Lower leg skin (tissue), 4 donors: ENCODE results near the gene FBXO11. TPM values are rescaled to one million over a fixed set of nuclear protein-coding genes. Genes with fewer than 3 reads are reported as not detected.

Experiments used
- DNase-seq, 2 donors: peaks; one replicate each; pipeline ENCODE4 v3.0.0-alpha.2; 2019; ENCODE audit warnings: low spot score in 2 of 2
- H3K4me3 ChIP-seq: fragments of 200-600 bp; sonication (generic); 2 replicates; pipeline ENCODE4 v1.5.1; 2017; ENCODE audit warnings: mild to moderate bottlenecking, low read depth; ENCODE audit not compliant: poor library complexity, severe bottlenecking
- CTCF ChIP-seq, 3 donors: fragments of 450-650 bp; IDR thresholded peaks; one replicate each; pipeline ENCODE4 v1.5.1; 2016; ENCODE audit warnings: antibody characterized with exemption in 3 of 3, mild to moderate bottlenecking in 3 of 3, moderate library complexity in 2 of 3
- POLR2A ChIP-seq, 2 donors: fragments of 450-650 bp; IDR thresholded peaks; one replicate each; pipeline ENCODE4 v1.6.1; 2016 to 2017; ENCODE audit warnings: antibody characterized with exemption in 2 of 2, mild to moderate bottlenecking in 1 of 2, moderate library complexity in 1 of 2
- WGBS, 2 donors: methylation state at CpG; one replicate each; pipeline ENCODE4 v1.1.5; 2018; 5-methylcytosine and 5-hydroxymethylcytosine counted together
- intact Hi-C: fragments of 100-400 bp; cut with DNase I; formaldehyde crosslinking; loops from one replicate; pipeline ENCODE4 v1.15.0; 2023; ENCODE audit warnings: low total_unique reads
- total RNA-seq, 4 donors: library from RNA; depleted of rRNA; stranded (reverse); fragments of >200 nt; gene quantifications; one replicate each; pipeline ENCODE4 v1.1.0, GENCODE V29; 2016

Gene FBXO11
- total RNA-seq, 4 donors from 2014 or later: 32.7 to 43.1 (median 39.3) TPM

DNA sequence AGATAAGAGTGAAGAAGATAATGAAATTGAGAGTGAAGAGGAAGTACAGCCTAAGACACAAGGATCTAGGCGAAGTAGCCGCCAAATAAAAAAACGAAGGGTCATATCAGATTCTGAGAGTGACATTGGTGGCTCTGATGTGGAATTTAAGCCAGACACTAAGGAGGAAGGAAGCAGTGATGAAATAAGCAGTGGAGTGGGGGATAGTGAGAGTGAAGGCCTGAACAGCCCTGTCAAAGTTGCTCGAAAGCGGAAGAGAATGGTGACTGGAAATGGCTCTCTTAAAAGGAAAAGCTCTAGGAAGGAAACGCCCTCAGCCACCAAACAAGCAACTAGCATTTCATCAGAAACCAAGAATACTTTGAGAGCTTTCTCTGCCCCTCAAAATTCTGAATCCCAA lies 107.7 kb downstream of the FBXO11 start:
- DNase-seq: peak in 1 of 2 donors; percentile 21
- 79 to 87% methylated on average over 6 of the region's 6 CpGs for WGBS, 2 donors
- intact Hi-C loops: loop anchor here (10.0 kb wide), 1 partner anchor 96 kb away; no protein-coding TSS in a partner anchor
- H3K4me3 ChIP-seq: no peak overlapping the region
- TF ChIP-seq CTCF (IDR thresholded peaks at IDR 0.05) (no peak), POLR2A (IDR thresholded peaks at IDR 0.05) (no peak)

DNA sequence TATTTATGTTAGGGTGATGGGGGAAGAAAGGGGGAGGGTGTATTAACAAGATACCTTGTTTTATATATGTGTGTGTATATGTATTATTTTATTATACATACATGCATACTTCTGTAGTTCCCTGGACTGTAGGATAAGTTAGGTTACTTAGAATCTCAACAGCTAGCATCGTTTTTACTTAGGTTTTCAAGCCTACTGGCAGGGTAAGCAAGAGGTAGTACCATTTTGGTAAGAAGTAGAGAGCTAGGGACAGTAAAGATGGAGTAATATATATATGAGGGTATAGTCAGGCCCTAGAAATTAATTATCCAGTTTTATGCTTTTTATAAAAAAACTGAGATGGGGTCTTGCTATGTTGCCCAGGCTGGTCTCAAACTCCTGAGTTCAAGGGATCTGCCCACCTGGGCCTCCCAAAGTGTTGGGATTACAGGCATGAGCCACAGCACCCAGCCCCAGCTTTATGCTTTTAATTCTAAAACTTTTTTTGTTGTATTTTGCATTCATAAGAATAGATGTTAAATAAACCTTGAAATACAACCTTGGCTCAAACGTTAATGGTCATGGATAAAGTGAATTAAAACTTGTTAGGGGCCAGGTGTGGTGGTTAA lies 110.1 kb downstream of the FBXO11 start:
- intact Hi-C loops: loop anchor here (10.0 kb wide), 1 partner anchor 99 kb away; no protein-coding TSS in a partner anchor
- TF ChIP-seq POLR2A (IDR thresholded peaks at IDR 0.05): no peak
- no peak for TF ChIP-seq CTCF (IDR thresholded peaks at IDR 0.05)
- no peak overlapping the region for H3K4me3 ChIP-seq
- 86 to 95% methylated on average over 2 of the region's 2 CpGs for WGBS, 2 donors
- no peak for DNase-seq

- no peak overlapping the region for H3K4me3 ChIP-seq
- no peak for DNase-seq
- 82% methylated on average over 7 of the region's 7 CpGs for WGBS, 2 donors
- intact Hi-C loops: no loop called here
- TF ChIP-seq POLR2A (IDR thresholded peaks at IDR 0.05) (no peak), CTCF (IDR thresholded peaks at IDR 0.05) (no peak)
Observed at GRCh38 chr2:47785986-47786385, 120.3 kb downstream of the FBXO11 start.

DNA sequence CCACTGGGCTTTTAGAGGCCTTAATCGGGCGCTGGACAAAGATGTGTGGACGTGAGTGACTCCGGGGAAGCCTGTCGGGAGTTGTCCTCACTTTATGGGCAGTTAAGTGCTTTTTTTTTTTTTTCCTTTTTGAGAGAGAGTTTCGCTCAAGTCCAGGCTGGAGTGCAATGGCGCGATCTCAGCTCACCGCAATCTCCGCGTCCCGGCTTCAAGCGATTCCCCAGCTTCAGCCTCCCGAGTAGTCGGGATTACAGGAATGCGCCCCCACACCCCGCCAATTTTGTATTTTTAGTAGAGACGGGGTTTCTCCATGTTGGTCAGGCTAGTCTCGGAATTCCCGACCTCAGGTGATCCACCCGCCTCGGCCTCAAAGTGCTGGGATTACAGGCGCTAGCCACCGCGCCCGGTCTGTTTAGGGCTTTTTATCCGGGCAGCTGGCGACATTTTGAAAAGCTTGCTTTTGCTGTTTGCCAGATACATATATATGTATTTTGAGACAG lies 121.9 kb downstream of the FBXO11 start:
- intact Hi-C loops: no loop called here
- WGBS, 2 donors: 37 to 40% methylated on average over 28 of the region's 28 CpGs

GRCh38 chr2:47783486-47784351 lies 122.6 kb downstream of the FBXO11 start:
- intact Hi-C loops: no loop called here
- WGBS, 2 donors: 1 to 2% methylated on average over 41 to 55 of the region's 71 CpGs
- peak overlapping the region; percentile 78 for H3K4me3 ChIP-seq
- peak; percentile 39 to 93 for DNase-seq
- TF ChIP-seq CTCF (IDR thresholded peaks at IDR 0.05) (no peak), POLR2A (IDR thresholded peaks at IDR 0.05) (no peak)

More for the DNA sequence above, 121.9 kb downstream of the FBXO11 start:
- TF ChIP-seq POLR2A (IDR thresholded peaks at IDR 0.05) (no peak), CTCF (IDR thresholded peaks at IDR 0.05) (no peak)
- DNase-seq: no peak
- H3K4me3 ChIP-seq: no peak overlapping the region
